WI38 (cell line): Measurements from ENCODE around the gene KRT35.

Source experiments
- H3K4me3 ChIP-seq: 2 replicates; pipeline ENCODE4 v1.5.1; 2011; ENCODE audit warnings: low read depth, mild to moderate bottlenecking, control low read depth, low read length
- TF ChIP-seq, protein P1 (sequence below): IDR thresholded peaks from 2 replicates; pipeline ENCODE4 v1.5.1; 2012; ENCODE audit warnings: low read depth, mild to moderate bottlenecking, control low read depth, low read length

Gene KRT35

DNA sequence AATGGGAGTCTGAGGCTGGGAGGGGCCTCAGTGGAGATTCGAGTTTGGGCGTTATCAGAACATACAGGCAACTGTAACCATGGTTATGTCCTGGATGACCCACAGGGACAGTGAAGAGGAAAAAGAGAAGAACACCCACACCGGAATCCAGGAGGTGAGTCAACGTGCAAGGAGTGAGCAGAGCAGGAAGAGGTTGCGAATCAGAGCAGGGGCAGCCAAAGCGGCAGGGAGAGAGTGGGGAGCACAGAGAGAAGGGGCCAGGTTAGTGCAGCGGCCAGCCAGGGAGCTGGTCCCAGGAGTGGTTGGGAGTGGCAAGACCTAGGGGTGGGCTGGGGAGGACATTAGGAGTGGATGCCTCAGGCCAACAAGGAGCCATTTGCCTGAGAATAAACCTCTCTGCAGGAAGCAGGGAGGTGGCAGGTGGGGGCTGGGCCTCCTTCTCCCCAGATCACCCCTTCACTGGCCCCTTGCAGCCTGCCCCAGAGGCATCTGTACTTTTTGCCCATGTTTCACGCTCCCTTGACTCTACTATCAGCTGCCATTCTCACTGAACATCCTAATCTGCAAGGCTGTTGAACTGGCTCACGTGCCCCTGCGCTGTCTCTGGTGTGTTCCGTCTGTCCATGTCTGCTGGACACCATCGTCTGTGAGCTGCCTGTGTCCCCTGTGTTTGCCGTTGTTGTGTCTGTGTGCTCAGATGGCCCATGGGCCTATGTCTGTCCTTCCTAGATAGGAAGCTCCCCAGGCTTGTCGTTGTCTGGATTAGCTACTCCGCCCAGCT lies 19.4 kb upstream of the KRT35 start:
- TF ChIP-seq, protein P1, sequence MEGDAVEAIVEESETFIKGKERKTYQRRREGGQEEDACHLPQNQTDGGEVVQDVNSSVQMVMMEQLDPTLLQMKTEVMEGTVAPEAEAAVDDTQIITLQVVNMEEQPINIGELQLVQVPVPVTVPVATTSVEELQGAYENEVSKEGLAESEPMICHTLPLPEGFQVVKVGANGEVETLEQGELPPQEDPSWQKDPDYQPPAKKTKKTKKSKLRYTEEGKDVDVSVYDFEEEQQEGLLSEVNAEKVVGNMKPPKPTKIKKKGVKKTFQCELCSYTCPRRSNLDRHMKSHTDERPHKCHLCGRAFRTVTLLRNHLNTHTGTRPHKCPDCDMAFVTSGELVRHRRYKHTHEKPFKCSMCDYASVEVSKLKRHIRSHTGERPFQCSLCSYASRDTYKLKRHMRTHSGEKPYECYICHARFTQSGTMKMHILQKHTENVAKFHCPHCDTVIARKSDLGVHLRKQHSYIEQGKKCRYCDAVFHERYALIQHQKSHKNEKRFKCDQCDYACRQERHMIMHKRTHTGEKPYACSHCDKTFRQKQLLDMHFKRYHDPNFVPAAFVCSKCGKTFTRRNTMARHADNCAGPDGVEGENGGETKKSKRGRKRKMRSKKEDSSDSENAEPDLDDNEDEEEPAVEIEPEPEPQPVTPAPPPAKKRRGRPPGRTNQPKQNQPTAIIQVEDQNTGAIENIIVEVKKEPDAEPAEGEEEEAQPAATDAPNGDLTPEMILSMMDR = no peak
- H3K4me3 ChIP-seq = no peak overlapping the region

DNA sequence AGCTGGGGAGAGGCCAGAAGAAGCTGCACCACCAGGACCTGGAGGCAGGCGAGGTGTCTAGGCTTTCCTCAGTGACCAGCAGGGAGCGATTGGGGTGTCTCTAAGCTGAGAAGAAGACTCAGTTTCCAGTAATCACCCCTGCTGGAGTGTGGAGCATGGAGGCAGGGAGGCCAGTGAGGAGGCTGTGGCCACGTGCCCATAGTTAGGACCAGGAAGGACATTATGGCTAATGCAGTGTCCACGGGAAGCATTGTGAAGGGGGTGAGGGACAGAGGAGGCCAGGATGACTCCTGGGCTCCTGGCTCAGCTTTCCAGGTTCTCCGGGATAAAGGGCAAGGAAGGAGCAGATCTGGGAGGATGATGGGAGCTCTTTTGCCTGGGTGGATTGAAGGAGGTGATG lies 18.8 kb upstream of the KRT35 start:
- H3K4me3 ChIP-seq = no peak overlapping the region
- TF ChIP-seq, protein P1 = no peak

DNA sequence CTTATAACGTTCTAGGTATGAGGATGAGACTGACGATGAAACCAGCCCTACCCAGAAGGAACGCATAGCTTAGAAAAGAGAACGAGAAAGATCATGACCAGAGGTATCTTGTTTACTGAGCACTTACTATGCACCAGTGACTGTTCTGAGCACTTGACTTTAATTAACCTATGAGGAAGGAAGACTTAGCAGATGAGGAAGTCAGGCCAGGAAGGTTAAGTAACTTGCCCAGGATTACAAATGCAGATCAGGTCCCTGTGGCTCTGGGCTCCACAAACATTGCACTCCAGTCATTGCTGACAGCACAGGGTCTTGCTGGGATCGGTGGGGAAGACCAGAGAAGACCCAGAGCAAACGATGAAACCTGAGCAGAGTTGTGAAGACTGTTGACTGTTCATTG lies 17.3 kb upstream of the KRT35 start:
- H3K4me3 ChIP-seq = no peak overlapping the region
- TF ChIP-seq, protein P1 = no peak

DNA sequence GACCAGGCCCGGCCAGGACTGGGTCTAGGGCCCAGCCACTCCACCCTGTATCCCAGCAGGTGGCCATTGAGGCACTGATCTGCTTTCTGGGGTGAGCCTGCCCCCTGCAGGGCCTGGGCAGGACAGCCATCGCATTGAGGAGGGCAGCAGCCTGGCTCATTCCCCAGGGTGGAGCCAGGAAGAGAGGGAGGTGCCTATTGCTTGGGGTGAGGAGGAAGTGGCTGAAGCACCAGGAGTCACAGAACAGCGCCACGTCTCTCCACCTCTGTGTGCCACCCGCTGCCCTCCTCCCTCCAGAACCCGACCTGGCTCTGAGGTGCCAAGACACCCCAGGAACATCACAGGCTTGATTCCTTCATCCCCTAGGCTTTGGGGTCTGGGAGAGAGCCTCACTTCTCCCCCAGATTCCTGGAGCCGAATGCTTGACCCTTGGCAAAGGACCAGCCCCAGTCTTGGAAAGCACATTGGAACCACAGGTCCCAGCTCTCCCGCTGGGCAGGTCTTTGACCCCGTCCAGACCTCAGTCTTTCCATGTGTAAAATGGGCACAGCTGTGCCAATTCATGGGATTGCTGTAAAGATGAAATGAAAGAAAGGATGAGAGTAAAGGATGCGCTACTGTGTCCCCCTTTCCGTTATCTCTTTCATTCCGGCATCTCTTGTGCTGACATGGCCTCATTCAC lies 16.0 kb upstream of the KRT35 start:
- TF ChIP-seq, protein P1 = peak; percentile 84
- H3K4me3 ChIP-seq = no peak overlapping the region

GRCh38 chr17:41494524-41494923 lies 13.6 kb upstream of the KRT35 start:
- H3K4me3 ChIP-seq = no peak overlapping the region
- TF ChIP-seq, protein P1 = no peak

- no peak overlapping the region for H3K4me3 ChIP-seq
- TF ChIP-seq, protein P1 = no peak
Measured at GRCh38 chr17:41492771-41493170, 11.8 kb upstream of the KRT35 start.

- no peak overlapping the region for H3K4me3 ChIP-seq
- TF ChIP-seq, protein P1 = no peak
Measured at GRCh38 chr17:41492351-41492750, 11.4 kb upstream of the KRT35 start.
